ENCODE data around the gene PP2D1.

DNA sequence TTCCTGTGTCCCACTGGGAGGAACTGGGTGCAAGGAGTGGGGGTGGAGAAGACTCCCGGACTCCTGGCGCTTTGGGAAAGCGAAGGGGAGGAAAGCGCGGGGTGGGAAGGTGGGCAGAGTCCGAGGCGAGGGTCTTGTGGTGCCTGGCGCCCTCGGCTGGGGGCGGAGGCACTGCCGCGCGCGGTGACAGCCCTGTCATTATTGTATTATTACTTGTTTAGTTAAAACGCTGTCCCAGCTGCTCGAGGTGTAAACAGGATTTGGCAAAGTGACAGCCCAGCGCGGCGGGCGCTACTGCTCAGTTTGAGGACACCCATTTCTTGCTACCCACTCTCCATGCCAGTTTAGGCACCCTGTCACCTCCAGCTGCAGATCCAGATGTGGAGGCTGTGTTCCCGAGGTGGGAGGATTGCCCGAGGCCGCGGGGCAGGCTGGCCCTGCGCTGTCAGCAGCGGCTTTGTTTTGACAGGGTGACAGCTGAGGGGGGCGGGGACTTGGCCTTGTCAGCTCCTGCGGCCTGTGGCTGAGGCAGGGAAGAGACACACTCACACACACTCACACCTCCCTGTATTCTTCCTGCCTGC lies 29.2 kb upstream of the PP2D1 start:
- TF ChIP-seq, protein P1, sequence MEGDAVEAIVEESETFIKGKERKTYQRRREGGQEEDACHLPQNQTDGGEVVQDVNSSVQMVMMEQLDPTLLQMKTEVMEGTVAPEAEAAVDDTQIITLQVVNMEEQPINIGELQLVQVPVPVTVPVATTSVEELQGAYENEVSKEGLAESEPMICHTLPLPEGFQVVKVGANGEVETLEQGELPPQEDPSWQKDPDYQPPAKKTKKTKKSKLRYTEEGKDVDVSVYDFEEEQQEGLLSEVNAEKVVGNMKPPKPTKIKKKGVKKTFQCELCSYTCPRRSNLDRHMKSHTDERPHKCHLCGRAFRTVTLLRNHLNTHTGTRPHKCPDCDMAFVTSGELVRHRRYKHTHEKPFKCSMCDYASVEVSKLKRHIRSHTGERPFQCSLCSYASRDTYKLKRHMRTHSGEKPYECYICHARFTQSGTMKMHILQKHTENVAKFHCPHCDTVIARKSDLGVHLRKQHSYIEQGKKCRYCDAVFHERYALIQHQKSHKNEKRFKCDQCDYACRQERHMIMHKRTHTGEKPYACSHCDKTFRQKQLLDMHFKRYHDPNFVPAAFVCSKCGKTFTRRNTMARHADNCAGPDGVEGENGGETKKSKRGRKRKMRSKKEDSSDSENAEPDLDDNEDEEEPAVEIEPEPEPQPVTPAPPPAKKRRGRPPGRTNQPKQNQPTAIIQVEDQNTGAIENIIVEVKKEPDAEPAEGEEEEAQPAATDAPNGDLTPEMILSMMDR (IDR thresholded peaks at IDR 0.05) = no peak
- TF ChIP-seq POLR2A (IDR thresholded peaks at IDR 0.05) (peak; percentile 54 to 62), EP300 (IDR thresholded peaks at IDR 0.05) (peak in 1 of 2 donors; percentile 84)

Data from tibial nerve (tissue), 4 donors.